ENCODE results near the gene KCNMA1.

DNA sequence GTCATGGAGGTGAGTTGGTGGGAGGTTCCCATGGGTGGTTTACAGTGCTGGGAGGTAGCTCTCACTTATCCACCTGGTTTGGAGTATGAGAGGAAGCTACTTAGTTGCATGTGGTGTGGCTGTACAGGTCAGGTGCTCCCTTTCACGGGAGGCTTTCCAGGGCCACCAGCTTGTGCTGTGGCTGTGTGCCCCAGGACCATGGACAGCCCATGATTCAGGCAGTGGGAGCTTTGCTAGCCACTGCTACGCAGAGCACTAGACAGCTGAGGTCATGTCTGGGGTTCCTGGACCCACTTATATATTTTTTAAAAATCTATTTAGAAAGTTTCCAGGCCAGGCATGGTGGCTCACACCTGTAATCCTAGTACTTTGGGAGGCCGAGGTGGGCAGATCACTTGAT is 42.5 kb upstream of the KCNMA1 start:
- TF ChIP-seq CTCF (IDR thresholded peaks at IDR 0.05) (no peak), POLR2A (IDR thresholded peaks at IDR 0.05) (no peak), POLR2AphosphoS5 (IDR thresholded peaks at IDR 0.05; ENCODE audit: insufficient read depth in 1 of 2, low read depth in 1 of 2) (no peak)

Data from vagina (tissue), 2 donors.